Mucosa of rectum (tissue), 2 donors: ENCODE data around the gene SIGLEC1.
A peak's percentile ranks its signal among the peaks of the same experiment; 100 is the strongest.

Experiments
- H3K27ac ChIP-seq, 2 donors: one replicate each; pipeline ENCODE4 v1.7.0; 2013; ENCODE audit warnings: inconsistent platforms in 2 of 2, low read depth in 2 of 2, low read length in 2 of 2
- H3K27me3 ChIP-seq, 2 donors: one replicate each; pipeline ENCODE4 v1.7.0; 2013; ENCODE audit warnings: low read length in 2 of 2; ENCODE audit not compliant: control insufficient read depth in 2 of 2, insufficient read depth in 2 of 2
- H3K36me3 ChIP-seq, 2 donors: one replicate each; pipeline ENCODE4 v1.7.0; 2013; ENCODE audit warnings: low read length in 2 of 2; ENCODE audit not compliant: control insufficient read depth in 2 of 2, insufficient read depth in 2 of 2
- H3K4me1 ChIP-seq, 2 donors: one replicate each; pipeline ENCODE4 v1.7.0; 2013; ENCODE audit warnings: low read length in 2 of 2, mild to moderate bottlenecking in 1 of 2; ENCODE audit not compliant: control insufficient read depth in 2 of 2, insufficient read depth in 2 of 2
- H3K4me3 ChIP-seq, 2 donors: one replicate each; pipeline ENCODE4 v1.7.0; 2013; ENCODE audit warnings: low read length in 2 of 2
- H3K9ac ChIP-seq, 2 donors: one replicate each; pipeline ENCODE4 v1.7.0; 2013; ENCODE audit warnings: low read length in 2 of 2, low read depth in 1 of 2, mild to moderate bottlenecking in 1 of 2
- H3K9me3 ChIP-seq, 2 donors: one replicate each; pipeline ENCODE4 v1.7.0; 2013; ENCODE audit warnings: low read length in 2 of 2; ENCODE audit not compliant: control insufficient read depth in 2 of 2
- donor health status: healthy.
- donor health status: Normal muscosa, but diverticular disease.

SIGLEC1 gene

GRCh38 chr20:3681931-3682781, 30.2 kb downstream of the SIGLEC1 start, which contains the start of gene ADAM33:
TSS of gene ADAM33 (minus strand) at chr20:3682010. CDS start at chr20:3682004, 6 bp downstream.
- Histone ChIP-seq H3K27me3 (peaks cover 8 to 14% of the 10 kb centered on the region in 2 donors), H3K27ac (peak within 1 kb of the TSS; percentile 54 to 55), H3K9ac (peak within 1 kb of the TSS in 1 of 2 donors; percentile 30), H3K36me3 (no peaks in the 10 kb centered on the region), H3K4me3 (peak within 1 kb of the TSS; percentile 44 to 46), H3K4me1 (peaks cover 6% of the 10 kb centered on the region in 2 donors), H3K9me3 (no peaks in the 10 kb centered on the region)

- Histone ChIP-seq H3K4me3 (peak overlapping the region; percentile 44 to 46), H3K9me3 (no peaks in the 10 kb centered on the region), H3K4me1 (peaks cover under 1 to 7% of the 10 kb centered on the region in 2 donors), H3K27me3 (peaks cover 8 to 14% of the 10 kb centered on the region in 2 donors), H3K9ac (peak overlapping the region in 1 of 2 donors; percentile 30), H3K27ac (peak overlapping the region; percentile 52 to 54), H3K36me3 (no peaks in the 10 kb centered on the region)
Observed at GRCh38 chr20:3681352-3681930, 31.0 kb downstream of the SIGLEC1 start.

- no peaks in the 10 kb centered on the region for H3K9me3 ChIP-seq
- peak overlapping the region; percentile 54 to 55 for H3K27ac ChIP-seq
- H3K4me1 ChIP-seq = peaks cover 0 to 5% of the 10 kb centered on the region in 2 donors
- H3K27me3 ChIP-seq = peaks cover 8 to 14% of the 10 kb centered on the region in 2 donors
- no peaks in the 10 kb centered on the region for H3K36me3 ChIP-seq
- no peak overlapping the region for H3K9ac ChIP-seq
- H3K4me3 ChIP-seq = peak overlapping the region; percentile 17 to 44
Observed at GRCh38 chr20:3680701-3681351, 31.6 kb downstream of the SIGLEC1 start.

- peaks cover 0 to 5% of the 10 kb centered on the region in 2 donors for H3K4me1 ChIP-seq
- no peaks in the 10 kb centered on the region for H3K36me3 ChIP-seq
- H3K4me3 ChIP-seq = no peak overlapping the region
- H3K9me3 ChIP-seq = no peaks in the 10 kb centered on the region
- H3K27ac ChIP-seq = peak overlapping the region; percentile 54 to 55
- no peak overlapping the region for H3K9ac ChIP-seq
- peaks cover 8 to 19% of the 10 kb centered on the region in 2 donors for H3K27me3 ChIP-seq
Observed at GRCh38 chr20:3679749-3680700, 32.4 kb downstream of the SIGLEC1 start.

GRCh38 chr20:3678856-3679720, 33.3 kb downstream of the SIGLEC1 start:
- Histone ChIP-seq H3K9ac (no peak overlapping the region), H3K27me3 (peaks cover 11 to 27% of the 10 kb centered on the region in 2 donors), H3K27ac (peak overlapping the region; percentile 54 to 55), H3K9me3 (no peaks in the 10 kb centered on the region), H3K4me3 (no peak overlapping the region), H3K4me1 (peaks cover 0 to 5% of the 10 kb centered on the region in 2 donors), H3K36me3 (no peaks in the 10 kb centered on the region)

- H3K36me3 ChIP-seq = no peaks in the 10 kb centered on the region
- H3K27ac ChIP-seq = peak overlapping the region in 1 of 2 donors; percentile 22
- no peaks in the 10 kb centered on the region for H3K9me3 ChIP-seq
- no peak overlapping the region for H3K4me3 ChIP-seq
- H3K9ac ChIP-seq = no peak overlapping the region
- H3K27me3 ChIP-seq = peaks cover 11 to 29% of the 10 kb centered on the region in 2 donors
- peaks cover 0 to 5% of the 10 kb centered on the region in 2 donors for H3K4me1 ChIP-seq
Observed at GRCh38 chr20:3678198-3678597, 34.2 kb downstream of the SIGLEC1 start.

- Histone ChIP-seq H3K36me3 (no peaks in the 10 kb centered on the region), H3K9me3 (no peaks in the 10 kb centered on the region), H3K27ac (peak overlapping the region; percentile 9 to 22), H3K4me1 (peaks cover 0 to 5% of the 10 kb centered on the region in 2 donors), H3K27me3 (peaks cover 13 to 29% of the 10 kb centered on the region in 2 donors), H3K9ac (no peak overlapping the region), H3K4me3 (no peak overlapping the region)
Observed at GRCh38 chr20:3677733-3678132, 34.7 kb downstream of the SIGLEC1 start.

GRCh38 chr20:3674995-3675900, 37.2 kb downstream of the SIGLEC1 start:
- no peak overlapping the region for H3K9ac ChIP-seq
- no peak overlapping the region for H3K4me3 ChIP-seq
- H3K27ac ChIP-seq = no peak overlapping the region
- peaks cover 12 to 23% of the 10 kb centered on the region in 2 donors for H3K27me3 ChIP-seq
- H3K36me3 ChIP-seq = no peaks in the 10 kb centered on the region
- peaks cover 0 to 5% of the 10 kb centered on the region in 2 donors for H3K4me1 ChIP-seq
- no peaks in the 10 kb centered on the region for H3K9me3 ChIP-seq
